Measurements from ENCODE around the gene BLID. TPM values are rescaled to one million over a fixed set of nuclear protein-coding genes. Genes with fewer than 3 reads are reported as not detected.

BLID gene
- polyA plus RNA-seq, 1 donor from 2014 or later = not detected

- Histone ChIP-seq H3K9me3 (ENCODE audit: low read length) (no peaks in the 10 kb centered on the region), H3K79me2 (replicated peaks; ENCODE audit: insufficient read depth, low read length) (no peaks in the 10 kb centered on the region), H3K4me3 (ENCODE audit: low read length) (no peak overlapping the region), H3K4me2 (ENCODE audit: low read length) (no peak overlapping the region), H3K9ac (ENCODE audit: low read length) (no peak overlapping the region), H2AFZ (ENCODE audit: low read depth, low read length) (no peak overlapping the region), H3K9me2 (ENCODE audit: insufficient read depth, low read length) (no peaks in the 10 kb centered on the region), H3K27ac (ENCODE audit: low read length) (no peak overlapping the region), H3F3A (ENCODE audit: insufficient read depth, low read length, poor library complexity, severe bottlenecking) (no peaks in the 10 kb centered on the region), H3K27me3 (ENCODE audit: insufficient read depth, low read depth, low read length) (no peaks in the 10 kb centered on the region), H3K36me3 (ENCODE audit: insufficient read depth, low read length) (no peaks in the 10 kb centered on the region), H4K20me1 (ENCODE audit: insufficient read depth) (no peaks in the 10 kb centered on the region)
- TF ChIP-seq, protein P1, sequence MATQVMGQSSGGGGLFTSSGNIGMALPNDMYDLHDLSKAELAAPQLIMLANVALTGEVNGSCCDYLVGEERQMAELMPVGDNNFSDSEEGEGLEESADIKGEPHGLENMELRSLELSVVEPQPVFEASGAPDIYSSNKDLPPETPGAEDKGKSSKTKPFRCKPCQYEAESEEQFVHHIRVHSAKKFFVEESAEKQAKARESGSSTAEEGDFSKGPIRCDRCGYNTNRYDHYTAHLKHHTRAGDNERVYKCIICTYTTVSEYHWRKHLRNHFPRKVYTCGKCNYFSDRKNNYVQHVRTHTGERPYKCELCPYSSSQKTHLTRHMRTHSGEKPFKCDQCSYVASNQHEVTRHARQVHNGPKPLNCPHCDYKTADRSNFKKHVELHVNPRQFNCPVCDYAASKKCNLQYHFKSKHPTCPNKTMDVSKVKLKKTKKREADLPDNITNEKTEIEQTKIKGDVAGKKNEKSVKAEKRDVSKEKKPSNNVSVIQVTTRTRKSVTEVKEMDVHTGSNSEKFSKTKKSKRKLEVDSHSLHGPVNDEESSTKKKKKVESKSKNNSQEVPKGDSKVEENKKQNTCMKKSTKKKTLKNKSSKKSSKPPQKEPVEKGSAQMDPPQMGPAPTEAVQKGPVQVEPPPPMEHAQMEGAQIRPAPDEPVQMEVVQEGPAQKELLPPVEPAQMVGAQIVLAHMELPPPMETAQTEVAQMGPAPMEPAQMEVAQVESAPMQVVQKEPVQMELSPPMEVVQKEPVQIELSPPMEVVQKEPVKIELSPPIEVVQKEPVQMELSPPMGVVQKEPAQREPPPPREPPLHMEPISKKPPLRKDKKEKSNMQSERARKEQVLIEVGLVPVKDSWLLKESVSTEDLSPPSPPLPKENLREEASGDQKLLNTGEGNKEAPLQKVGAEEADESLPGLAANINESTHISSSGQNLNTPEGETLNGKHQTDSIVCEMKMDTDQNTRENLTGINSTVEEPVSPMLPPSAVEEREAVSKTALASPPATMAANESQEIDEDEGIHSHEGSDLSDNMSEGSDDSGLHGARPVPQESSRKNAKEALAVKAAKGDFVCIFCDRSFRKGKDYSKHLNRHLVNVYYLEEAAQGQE (IDR thresholded peaks at IDR 0.05; ENCODE audit: borderline replicate concordance) = no peak
- TF ChIP-seq EP300 (conservative IDR thresholded peaks at IDR 0.05; ENCODE audit: poor library complexity, severe bottlenecking) = no peak
- TF ChIP-seq TAF1 (IDR thresholded peaks at IDR 0.05; ENCODE audit: low read depth) = no peak
- TF ChIP-seq POLR2AphosphoS5 (IDR thresholded peaks at IDR 0.05) = no peak
Observed at GRCh38 chr11:122114976-122115375, 1.0 kb downstream of the BLID start.

DNA sequence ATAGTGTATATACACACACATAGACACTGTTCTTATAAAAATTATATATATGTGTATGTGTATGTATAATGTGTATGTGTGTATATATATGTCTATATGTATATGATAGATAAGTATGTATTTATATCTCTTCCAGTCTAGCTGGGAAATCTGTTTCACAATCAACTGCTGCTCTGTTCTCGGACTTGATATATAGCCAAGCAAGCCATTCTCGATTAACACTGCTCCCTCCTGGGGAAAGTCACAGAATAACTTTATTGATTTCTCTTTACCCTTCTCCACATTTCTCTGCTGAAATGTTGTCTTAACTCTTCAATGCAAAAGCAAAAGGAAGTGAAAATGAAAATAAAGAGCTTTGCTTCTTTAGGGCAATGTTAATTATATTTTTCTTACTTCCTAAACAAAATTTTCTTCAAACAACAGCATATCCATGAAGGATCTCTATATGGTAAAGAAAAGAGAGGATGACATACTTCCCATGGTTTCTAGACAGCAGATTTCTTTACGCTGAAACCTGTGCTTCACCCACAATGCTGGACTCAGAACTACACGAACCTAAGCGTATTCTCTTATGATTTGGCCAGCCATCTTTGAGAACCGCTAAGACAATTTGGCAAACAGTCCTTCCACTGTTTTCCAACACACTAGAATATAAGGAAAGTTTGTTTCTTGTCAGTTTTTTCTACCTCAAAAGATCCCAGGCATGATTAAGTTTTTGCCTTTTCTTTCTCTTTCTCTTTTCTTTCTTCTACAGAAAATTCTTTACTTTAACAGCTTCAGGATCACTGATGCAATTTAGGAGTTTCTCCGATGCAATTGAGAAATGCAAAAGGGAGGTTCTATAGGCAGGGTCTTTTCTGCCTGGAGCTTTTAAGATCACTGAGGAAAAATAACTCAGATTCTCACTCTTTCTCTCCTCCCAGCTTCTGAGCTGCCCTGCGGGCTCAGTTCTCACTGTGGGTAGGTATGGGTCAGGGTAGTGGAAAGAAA is 1.9 kb downstream of the BLID start:
- Histone ChIP-seq H3K4me2 (ENCODE audit: low read length) (no peak overlapping the region), H3K79me2 (replicated peaks; ENCODE audit: insufficient read depth, low read length) (no peaks in the 10 kb centered on the region), H3K27me3 (ENCODE audit: insufficient read depth, low read depth, low read length) (no peaks in the 10 kb centered on the region), H3K9ac (ENCODE audit: low read length) (no peak overlapping the region), H3K9me3 (ENCODE audit: low read length) (no peaks in the 10 kb centered on the region), H2AFZ (ENCODE audit: low read depth, low read length) (no peak overlapping the region), H3K36me3 (ENCODE audit: insufficient read depth, low read length) (no peaks in the 10 kb centered on the region), H3K9me2 (ENCODE audit: insufficient read depth, low read length) (no peaks in the 10 kb centered on the region), H4K20me1 (ENCODE audit: insufficient read depth) (no peaks in the 10 kb centered on the region), H3F3A (ENCODE audit: insufficient read depth, low read length, poor library complexity, severe bottlenecking) (no peaks in the 10 kb centered on the region), H3K27ac (ENCODE audit: low read length) (no peak overlapping the region), H3K4me3 (ENCODE audit: low read length) (no peak overlapping the region)
- no peak for TF ChIP-seq EP300 (conservative IDR thresholded peaks at IDR 0.05; ENCODE audit: poor library complexity, severe bottlenecking)
- no peak for TF ChIP-seq RAD21 (conservative IDR thresholded peaks at IDR 0.05)
- TF ChIP-seq MXI1 (conservative IDR thresholded peaks at IDR 0.05; ENCODE audit: poor library complexity, severe bottlenecking) = no peak
- no peak for TF ChIP-seq EZH2 (IDR thresholded peaks at IDR 0.05; ENCODE audit: borderline replicate concordance, insufficient read depth, low read length, poor library complexity, severe bottlenecking)
- TF ChIP-seq, protein P1 (IDR thresholded peaks at IDR 0.05; ENCODE audit: borderline replicate concordance) = no peak
- TF ChIP-seq SMC3 (conservative IDR thresholded peaks at IDR 0.05; ENCODE audit: poor library complexity) = no peak
- TF ChIP-seq, protein P2, sequence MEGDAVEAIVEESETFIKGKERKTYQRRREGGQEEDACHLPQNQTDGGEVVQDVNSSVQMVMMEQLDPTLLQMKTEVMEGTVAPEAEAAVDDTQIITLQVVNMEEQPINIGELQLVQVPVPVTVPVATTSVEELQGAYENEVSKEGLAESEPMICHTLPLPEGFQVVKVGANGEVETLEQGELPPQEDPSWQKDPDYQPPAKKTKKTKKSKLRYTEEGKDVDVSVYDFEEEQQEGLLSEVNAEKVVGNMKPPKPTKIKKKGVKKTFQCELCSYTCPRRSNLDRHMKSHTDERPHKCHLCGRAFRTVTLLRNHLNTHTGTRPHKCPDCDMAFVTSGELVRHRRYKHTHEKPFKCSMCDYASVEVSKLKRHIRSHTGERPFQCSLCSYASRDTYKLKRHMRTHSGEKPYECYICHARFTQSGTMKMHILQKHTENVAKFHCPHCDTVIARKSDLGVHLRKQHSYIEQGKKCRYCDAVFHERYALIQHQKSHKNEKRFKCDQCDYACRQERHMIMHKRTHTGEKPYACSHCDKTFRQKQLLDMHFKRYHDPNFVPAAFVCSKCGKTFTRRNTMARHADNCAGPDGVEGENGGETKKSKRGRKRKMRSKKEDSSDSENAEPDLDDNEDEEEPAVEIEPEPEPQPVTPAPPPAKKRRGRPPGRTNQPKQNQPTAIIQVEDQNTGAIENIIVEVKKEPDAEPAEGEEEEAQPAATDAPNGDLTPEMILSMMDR (IDR thresholded peaks at IDR 0.05; ENCODE audit: poor library complexity, severe bottlenecking) = no peak
- TF ChIP-seq POLR2AphosphoS5 (IDR thresholded peaks at IDR 0.05) = no peak
- TF ChIP-seq TAF1 (IDR thresholded peaks at IDR 0.05; ENCODE audit: low read depth) = no peak

All from neural cell (in vitro differentiated cells).